T-helper 17 cell (primary cell): Measurements from ENCODE around the gene GPRC5A. TPM values are rescaled to one million over a fixed set of nuclear protein-coding genes. Genes with fewer than 3 reads are reported as not detected.
A peak's percentile ranks its signal among the peaks of the same experiment; 100 is the strongest.

Source experiments
- ATAC-seq: fragments of 150-1000 bp; cut with Tn5 transposase; 2 replicates; pipeline ENCODE4 v1.10.0; 2021; ENCODE audit warnings: mild to moderate bottlenecking, moderate library complexity
- DNase-seq, 3 donors: peaks; one replicate each; pipeline versions ENCODE4 v3.0.0 to v3.0.0-alpha.2; 2020 to 2021
- H3K9me3 ChIP-seq: one replicate; pipeline ENCODE4 v1.7.0; 2013; ENCODE audit warnings: low read length, mild to moderate bottlenecking; ENCODE audit not compliant: control insufficient read depth, poor library complexity, severe bottlenecking
- H3K27ac Mint-ChIP-seq: one replicate; pipeline ENCODE4 v1.8.0; 2022; ENCODE audit warnings: mild to moderate bottlenecking, moderate library complexity, mixed read lengths
- H3K27me3 Mint-ChIP-seq: one replicate; pipeline ENCODE4 v1.8.0; 2022; ENCODE audit warnings: mixed read lengths
- H3K36me3 Mint-ChIP-seq: one replicate; pipeline ENCODE4 v1.8.0; 2022; ENCODE audit warnings: low read depth, mixed read lengths
- H3K4me1 Mint-ChIP-seq: one replicate; pipeline ENCODE4 v1.8.0; 2022; ENCODE audit warnings: mild to moderate bottlenecking, mixed read lengths
- H3K4me3 Mint-ChIP-seq: one replicate; pipeline ENCODE4 v1.8.0; 2022; ENCODE audit warnings: mild to moderate bottlenecking, moderate library complexity, mixed read lengths
- total RNA-seq, 4 donors: library from RNA in 2 of 4; stranded (reverse) in 2 of 4; gene quantifications; one replicate each; pipeline ENCODE4 v1.2.3 and lab custom pipeline; 2022 to 2026

GPRC5A gene
- total RNA-seq, 2 donors from 2014 or later, result 0.02 to 0.26 TPM

GRCh38 chr12:12908252-12908651 is 16.9 kb downstream of the GPRC5A start:
- H3K36me3 Mint-ChIP-seq, result no peaks in the 10 kb centered on the region
- no peak for ATAC-seq
- no peaks in the 10 kb centered on the region for H3K9me3 ChIP-seq
- no peak overlapping the region for H3K27ac Mint-ChIP-seq
- peaks cover 16% of the 10 kb centered on the region for H3K4me1 Mint-ChIP-seq
- DNase-seq, result no peak
- peaks cover 25% of the 10 kb centered on the region for H3K27me3 Mint-ChIP-seq
- H3K4me3 Mint-ChIP-seq, result no peak overlapping the region

- DNase-seq (no peak), ATAC-seq (no peak)
- Mint-ChIP-seq H3K27me3 (peaks cover 28% of the 10 kb centered on the region), H3K4me1 (peaks cover 16% of the 10 kb centered on the region), H3K4me3 (no peak overlapping the region), H3K27ac (no peak overlapping the region), H3K36me3 (no peaks in the 10 kb centered on the region)
- no peaks in the 10 kb centered on the region for H3K9me3 ChIP-seq
Measured at GRCh38 chr12:12908711-12909110, 17.3 kb downstream of the GPRC5A start.

GRCh38 chr12:12909228-12909994 is 18.0 kb downstream of the GPRC5A start:
- no peak overlapping the region for H3K27ac Mint-ChIP-seq
- no peaks in the 10 kb centered on the region for H3K36me3 Mint-ChIP-seq
- DNase-seq (no peak), ATAC-seq (no peak)
- peaks cover 16% of the 10 kb centered on the region for H3K4me1 Mint-ChIP-seq
- peaks cover 25% of the 10 kb centered on the region for H3K27me3 Mint-ChIP-seq
- no peak overlapping the region for H3K4me3 Mint-ChIP-seq
- no peaks in the 10 kb centered on the region for H3K9me3 ChIP-seq

GRCh38 chr12:12909995-12910420 is 18.6 kb downstream of the GPRC5A start:
- no peak overlapping the region for H3K4me3 Mint-ChIP-seq
- H3K27ac Mint-ChIP-seq, result peak overlapping the region; percentile 34
- DNase-seq (no peak), ATAC-seq (no peak)
- peaks cover 16% of the 10 kb centered on the region for H3K4me1 Mint-ChIP-seq
- no peaks in the 10 kb centered on the region for H3K36me3 Mint-ChIP-seq
- no peaks in the 10 kb centered on the region for H3K9me3 ChIP-seq
- peaks cover 27% of the 10 kb centered on the region for H3K27me3 Mint-ChIP-seq

- Mint-ChIP-seq H3K36me3 (no peaks in the 10 kb centered on the region), H3K4me1 (peaks cover 22% of the 10 kb centered on the region), H3K27ac (no peak overlapping the region), H3K4me3 (no peak overlapping the region), H3K27me3 (peaks cover 23% of the 10 kb centered on the region)
- H3K9me3 ChIP-seq, result no peaks in the 10 kb centered on the region
- ATAC-seq (no peak), DNase-seq (no peak)
Measured at GRCh38 chr12:12912711-12913110, 21.3 kb downstream of the GPRC5A start.

- Mint-ChIP-seq H3K4me3 (no peak overlapping the region), H3K36me3 (no peaks in the 10 kb centered on the region), H3K4me1 (peaks cover 7% of the 10 kb centered on the region), H3K27me3 (peaks cover 38% of the 10 kb centered on the region), H3K27ac (no peak overlapping the region)
- DNase-seq, result no peak
- no peaks in the 10 kb centered on the region for H3K9me3 ChIP-seq
- ATAC-seq, result no peak
Measured at GRCh38 chr12:12915656-12916055, 24.3 kb downstream of the GPRC5A start.

GRCh38 chr12:12916135-12916944 is 25.0 kb downstream of the GPRC5A start:
- Mint-ChIP-seq H3K27ac (no peak overlapping the region), H3K36me3 (no peaks in the 10 kb centered on the region), H3K27me3 (peaks cover 38% of the 10 kb centered on the region), H3K4me1 (peaks cover 6% of the 10 kb centered on the region), H3K4me3 (peak overlapping the region; percentile 25)
- no peaks in the 10 kb centered on the region for H3K9me3 ChIP-seq
- ATAC-seq (peak; percentile 100), DNase-seq (peak; percentile 59 to 84 (median 68))

- Mint-ChIP-seq H3K27ac (no peak overlapping the region), H3K36me3 (no peaks in the 10 kb centered on the region), H3K4me3 (no peak overlapping the region), H3K4me1 (peaks cover 6% of the 10 kb centered on the region), H3K27me3 (peaks cover 38% of the 10 kb centered on the region)
- DNase-seq (no peak), ATAC-seq (no peak)
- no peaks in the 10 kb centered on the region for H3K9me3 ChIP-seq
Measured at GRCh38 chr12:12917517-12917916, 26.2 kb downstream of the GPRC5A start.

- ATAC-seq (no peak), DNase-seq (no peak)
- no peak overlapping the region for H3K27ac Mint-ChIP-seq
- H3K36me3 Mint-ChIP-seq, result no peaks in the 10 kb centered on the region
- H3K9me3 ChIP-seq, result no peaks in the 10 kb centered on the region
- no peak overlapping the region for H3K4me3 Mint-ChIP-seq
- H3K27me3 Mint-ChIP-seq, result peaks cover 31% of the 10 kb centered on the region
- H3K4me1 Mint-ChIP-seq, result peaks cover 6% of the 10 kb centered on the region
Measured at GRCh38 chr12:12918781-12919389, 27.5 kb downstream of the GPRC5A start.

- peaks cover 6% of the 10 kb centered on the region for H3K4me1 Mint-ChIP-seq
- H3K27me3 Mint-ChIP-seq, result peaks cover 26% of the 10 kb centered on the region
Measured at GRCh38 chr12:12919666-12920435, 28.5 kb downstream of the GPRC5A start.

GRCh38 chr12:12922191-12922616 is 30.8 kb downstream of the GPRC5A start:
- DNase-seq (no peak), ATAC-seq (no peak)
- H3K9me3 ChIP-seq, result no peaks in the 10 kb centered on the region
- H3K27me3 Mint-ChIP-seq, result peaks cover 21% of the 10 kb centered on the region
- H3K36me3 Mint-ChIP-seq, result no peaks in the 10 kb centered on the region
- no peak overlapping the region for H3K27ac Mint-ChIP-seq
- no peak overlapping the region for H3K4me3 Mint-ChIP-seq
- H3K4me1 Mint-ChIP-seq, result no peaks in the 10 kb centered on the region

More at GRCh38 chr12:12919666-12920435, 28.5 kb downstream of the GPRC5A start:
- no peaks in the 10 kb centered on the region for H3K9me3 ChIP-seq
- Mint-ChIP-seq H3K36me3 (no peaks in the 10 kb centered on the region), H3K27ac (no peak overlapping the region), H3K4me3 (no peak overlapping the region)
- no peak for DNase-seq
- ATAC-seq, result no peak

GRCh38 chr12:12922978-12923377 is 31.6 kb downstream of the GPRC5A start:
- DNase-seq (no peak), ATAC-seq (no peak)
- Mint-ChIP-seq H3K4me1 (no peaks in the 10 kb centered on the region), H3K27me3 (peaks cover 21% of the 10 kb centered on the region), H3K27ac (no peak overlapping the region), H3K36me3 (no peaks in the 10 kb centered on the region), H3K4me3 (no peak overlapping the region)
- no peaks in the 10 kb centered on the region for H3K9me3 ChIP-seq

GRCh38 chr12:12924169-12924568 is 32.8 kb downstream of the GPRC5A start:
- Mint-ChIP-seq H3K4me3 (no peak overlapping the region), H3K36me3 (no peaks in the 10 kb centered on the region), H3K27me3 (peaks cover 16% of the 10 kb centered on the region), H3K27ac (no peak overlapping the region), H3K4me1 (no peaks in the 10 kb centered on the region)
- no peaks in the 10 kb centered on the region for H3K9me3 ChIP-seq
- ATAC-seq (no peak), DNase-seq (no peak)
